Activated CD4-positive, alpha-beta T cell treated with anti-CD3 and anti-CD28 coated beads, Interleukin-2, amount 50 U/mL, for 1 hour (primary cell): ENCODE results near the gene JOSD2.
A peak's percentile ranks its signal among the peaks of the same experiment; 100 is the strongest.

ENCODE experiments used
- DNase-seq: peaks from one replicate; pipeline ENCODE4 v3.0.0-alpha.2; 2020

The JOSD2 gene

GRCh38 chr19:50511069-50511822, at the start of gene JOSD2:
Gene JOSD2, minus strand, starts transcription at chr19:50511191. Its CDS starts 760 bp downstream, at chr19:50510431.
- DNase-seq: peak; percentile 96

DNA sequence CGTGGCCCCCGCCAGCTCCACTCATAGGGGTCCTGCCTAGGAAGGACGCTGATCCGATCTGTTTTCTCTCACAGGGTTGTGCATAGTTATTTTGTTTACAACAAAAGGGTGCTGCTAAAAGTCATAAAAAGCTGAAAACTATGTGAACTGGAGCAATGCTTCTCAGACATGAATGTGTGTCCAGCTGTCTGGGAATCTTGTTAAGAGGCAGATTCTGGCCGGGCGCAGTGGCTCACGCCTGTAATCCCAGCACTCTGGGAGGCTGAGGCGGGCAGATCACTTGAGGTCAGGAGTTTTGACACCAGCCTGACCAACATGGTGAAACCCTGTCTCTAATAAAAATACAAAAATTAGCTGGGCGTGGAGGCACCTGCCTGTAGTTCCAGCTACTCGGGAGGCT, 48.6 kb upstream of the JOSD2 start:
- no peak for DNase-seq

DNA sequence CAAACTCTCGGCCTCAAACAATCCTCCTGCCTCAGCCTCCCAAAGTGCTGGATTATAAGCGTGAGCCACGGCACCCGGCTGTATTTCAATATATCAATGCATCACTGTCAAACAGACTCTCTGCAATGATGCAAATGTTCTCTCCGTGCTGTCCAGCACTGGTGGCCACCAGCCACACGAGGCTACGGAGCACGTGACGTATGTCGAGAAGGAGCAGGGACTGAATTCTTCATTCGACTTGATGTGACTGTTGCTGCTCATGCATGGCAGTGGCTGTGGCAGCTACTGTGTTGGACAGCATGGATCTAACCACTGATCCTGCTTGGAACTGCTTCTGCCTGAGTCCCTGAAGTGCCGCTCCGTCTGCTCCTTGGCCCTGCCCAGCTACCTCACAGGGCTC, 47.5 kb upstream of the JOSD2 start:
- DNase-seq: no peak

- no peak for DNase-seq
These were observed 47.0 kb upstream of the JOSD2 start for GRCh38 chr19:50558039-50558438.

DNA sequence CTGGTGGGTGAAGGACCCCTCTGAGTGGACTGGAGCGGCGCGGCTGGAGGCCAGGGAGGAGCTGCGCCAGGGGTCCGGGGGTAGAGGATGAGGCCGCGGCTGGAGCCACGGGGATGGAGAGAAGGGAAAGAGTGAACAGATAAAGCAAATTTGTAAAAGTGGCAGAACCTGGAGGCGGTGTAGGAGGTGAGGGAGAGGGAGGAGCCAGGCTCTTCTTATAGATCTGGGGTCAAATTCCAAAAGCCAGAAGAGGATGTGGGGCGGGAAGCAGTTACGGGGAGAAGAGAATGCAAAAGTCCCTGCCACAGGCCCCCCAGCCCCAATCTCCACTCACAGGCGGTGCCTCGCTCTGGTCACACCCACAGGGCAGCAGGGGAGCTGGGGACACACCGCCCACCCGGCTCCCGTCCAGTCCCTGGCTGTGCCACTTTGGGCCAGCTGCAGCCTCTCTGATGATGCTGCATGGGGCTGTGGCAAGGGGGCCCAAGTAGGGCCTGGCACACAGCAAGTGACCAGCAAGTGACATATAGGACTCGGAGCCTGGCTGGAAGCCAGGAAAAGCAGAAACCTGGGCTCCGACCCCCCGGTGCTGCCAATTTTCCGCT, 46.1 kb upstream of the JOSD2 start:
- DNase-seq: no peak

- peak; percentile 75 for DNase-seq
These were observed 45.5 kb upstream of the JOSD2 start for GRCh38 chr19:50556282-50557008.

DNA sequence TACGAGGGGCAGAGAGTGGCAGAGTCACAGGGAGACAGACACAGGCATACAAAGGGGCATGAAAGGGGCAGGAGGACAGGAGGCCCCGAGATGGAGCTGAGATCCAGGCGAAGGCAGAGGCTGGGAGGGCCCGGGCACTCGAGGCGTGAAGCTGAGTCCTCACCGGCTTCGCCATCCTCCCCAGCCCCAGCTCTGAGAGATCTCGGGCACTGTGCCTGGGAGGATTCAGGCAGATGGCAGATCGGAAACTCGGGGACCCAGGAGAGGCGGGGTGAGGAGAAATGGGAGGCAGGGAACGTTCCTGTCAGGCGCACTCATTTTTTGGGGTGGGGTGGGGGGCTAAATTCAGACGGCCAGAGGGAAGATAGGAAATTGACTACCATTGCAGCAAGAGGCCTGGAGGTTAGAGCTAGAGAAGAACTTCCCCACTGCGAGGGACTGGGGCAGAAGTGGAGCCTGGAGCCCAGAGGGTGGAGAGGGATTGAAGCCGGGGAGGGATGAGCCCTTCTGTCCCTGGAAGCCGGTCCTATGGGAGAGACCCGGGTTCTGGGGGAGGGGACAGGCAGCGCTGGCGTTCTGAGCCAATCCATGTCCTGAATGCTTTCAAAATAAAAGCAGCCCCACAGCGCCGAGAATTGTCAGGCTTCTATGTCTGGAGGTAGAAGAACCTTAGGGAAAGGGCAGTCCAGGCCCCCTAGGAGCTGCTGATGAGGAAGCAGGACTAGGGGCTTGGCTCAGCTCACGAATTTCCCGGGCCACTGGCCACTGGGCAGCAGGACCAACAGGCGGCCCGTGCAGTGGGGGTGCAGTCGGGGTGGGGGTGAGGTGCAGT, 44.7 kb upstream of the JOSD2 start:
- DNase-seq: no peak

DNA sequence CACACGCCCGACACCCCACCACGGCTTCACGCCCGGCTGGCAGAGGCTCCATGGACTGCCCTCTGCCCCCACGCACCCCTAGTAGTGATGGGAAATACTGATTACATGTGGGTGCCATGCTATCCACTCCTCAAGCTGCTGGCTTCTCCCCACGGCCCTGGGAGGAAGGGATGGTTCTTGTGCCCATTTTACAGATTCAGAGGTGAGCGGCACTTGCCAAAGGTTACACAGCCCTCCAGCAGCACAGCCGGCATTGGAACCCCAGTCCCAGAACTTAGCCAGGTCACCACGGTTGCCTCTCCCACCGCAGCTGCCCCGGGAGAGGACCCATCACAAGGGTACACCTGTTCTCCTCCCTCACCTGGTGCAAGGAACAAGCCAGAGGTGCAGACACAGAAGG, 44.0 kb upstream of the JOSD2 start:
- DNase-seq: no peak

DNA sequence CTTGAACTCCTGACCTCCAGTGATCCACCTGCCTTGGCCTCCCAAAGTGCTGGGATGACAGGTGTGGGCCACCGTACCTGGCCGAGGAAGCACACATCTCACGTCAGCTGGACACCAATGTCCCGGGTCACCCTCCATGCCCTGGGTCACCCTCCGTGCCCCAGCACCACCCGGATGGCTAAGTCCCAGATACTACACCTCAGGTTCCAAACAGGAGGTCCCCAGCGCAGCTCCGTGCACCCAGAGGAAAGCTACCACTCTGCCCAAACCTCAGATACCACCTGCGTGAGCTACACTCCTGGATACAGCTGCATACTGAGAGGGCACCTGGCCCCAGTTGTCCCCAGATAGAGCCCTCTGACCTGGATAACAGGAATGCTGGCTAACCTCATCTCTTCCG, 43.2 kb upstream of the JOSD2 start:
- DNase-seq: no peak

DNA sequence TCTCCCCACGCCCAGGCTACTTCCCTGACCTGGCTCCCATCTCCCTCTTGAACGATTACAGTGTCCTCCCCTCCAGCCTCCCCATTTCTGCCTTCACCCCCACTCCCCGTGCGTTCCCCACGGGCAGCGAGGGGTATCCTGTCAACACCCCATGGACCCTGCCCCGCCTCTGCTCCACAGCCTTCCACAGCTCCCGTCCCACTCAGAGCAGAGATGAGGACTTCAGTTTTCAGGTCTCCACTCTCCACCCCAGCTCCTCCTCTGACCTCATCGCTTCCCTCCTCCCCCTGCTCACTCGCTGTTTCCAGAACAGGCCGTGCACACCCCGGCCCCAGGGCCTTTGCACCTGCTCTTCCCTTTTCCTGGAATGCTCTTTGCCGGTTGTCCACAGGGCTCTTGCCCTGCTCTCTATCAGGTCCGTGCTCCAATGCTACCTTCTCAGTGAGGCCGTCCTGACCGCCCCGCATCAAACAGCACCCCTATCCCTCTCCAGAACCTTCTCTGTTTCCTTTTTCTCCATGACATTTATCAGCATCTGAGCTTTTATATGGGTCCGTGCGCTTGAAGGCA, 42.2 kb upstream of the JOSD2 start:
- no peak for DNase-seq

DNA sequence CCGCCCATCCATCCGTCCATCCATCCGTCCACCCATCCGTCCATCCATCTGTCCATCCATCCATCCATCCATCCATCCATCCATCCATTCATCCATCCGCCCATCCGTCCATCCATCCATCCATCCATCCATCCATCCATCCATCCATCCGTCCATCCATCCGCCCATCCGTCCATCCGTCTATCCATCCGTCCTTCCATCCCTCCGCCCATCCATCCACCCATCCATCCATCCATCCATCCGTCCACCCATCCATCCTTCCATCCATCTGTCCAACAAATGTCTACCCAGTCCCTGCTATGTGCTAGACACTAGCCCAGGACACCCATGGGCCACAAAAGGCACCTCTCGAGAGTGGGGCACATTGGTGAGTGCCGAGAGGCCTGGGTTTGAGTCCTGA, 41.5 kb upstream of the JOSD2 start:
- no peak for DNase-seq

- DNase-seq: no peak
These were observed 40.8 kb upstream of the JOSD2 start for GRCh38 chr19:50551715-50552187.

GRCh38 chr19:50551034-50551714, 40.2 kb upstream of the JOSD2 start:
- no peak for DNase-seq

- no peak for DNase-seq
These were observed 39.6 kb upstream of the JOSD2 start for GRCh38 chr19:50550594-50550966.

DNA sequence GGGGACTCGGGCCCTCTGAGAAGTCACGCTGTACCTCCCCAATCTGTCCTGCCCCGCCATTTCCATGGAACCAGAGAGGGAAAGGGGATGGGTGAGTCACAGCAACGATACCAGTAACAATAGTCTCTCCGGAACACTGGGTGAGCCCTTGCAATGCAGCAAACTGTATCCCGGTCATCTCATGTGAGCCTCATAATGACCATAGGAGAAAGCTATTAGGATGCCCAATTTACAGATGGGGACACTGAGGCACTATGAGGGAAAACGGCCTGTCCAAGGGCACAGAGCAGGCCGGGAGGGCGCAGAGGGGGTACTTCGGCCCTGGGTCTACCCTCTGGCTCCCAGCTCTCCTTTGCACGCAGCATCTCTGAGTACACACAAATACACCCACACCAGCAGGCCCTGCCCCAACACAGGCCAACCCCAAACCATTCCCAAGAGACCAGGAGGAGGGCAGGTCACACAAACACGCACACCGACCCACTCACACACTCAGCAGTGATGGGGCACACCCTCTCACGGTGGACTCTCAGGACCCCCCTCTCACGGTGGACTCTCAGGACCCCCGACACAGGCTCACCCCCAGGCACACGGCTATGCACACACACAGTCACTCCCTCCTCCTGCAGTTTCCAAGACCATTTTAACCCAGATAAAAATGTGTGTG, 39.1 kb upstream of the JOSD2 start:
- DNase-seq: no peak

DNA sequence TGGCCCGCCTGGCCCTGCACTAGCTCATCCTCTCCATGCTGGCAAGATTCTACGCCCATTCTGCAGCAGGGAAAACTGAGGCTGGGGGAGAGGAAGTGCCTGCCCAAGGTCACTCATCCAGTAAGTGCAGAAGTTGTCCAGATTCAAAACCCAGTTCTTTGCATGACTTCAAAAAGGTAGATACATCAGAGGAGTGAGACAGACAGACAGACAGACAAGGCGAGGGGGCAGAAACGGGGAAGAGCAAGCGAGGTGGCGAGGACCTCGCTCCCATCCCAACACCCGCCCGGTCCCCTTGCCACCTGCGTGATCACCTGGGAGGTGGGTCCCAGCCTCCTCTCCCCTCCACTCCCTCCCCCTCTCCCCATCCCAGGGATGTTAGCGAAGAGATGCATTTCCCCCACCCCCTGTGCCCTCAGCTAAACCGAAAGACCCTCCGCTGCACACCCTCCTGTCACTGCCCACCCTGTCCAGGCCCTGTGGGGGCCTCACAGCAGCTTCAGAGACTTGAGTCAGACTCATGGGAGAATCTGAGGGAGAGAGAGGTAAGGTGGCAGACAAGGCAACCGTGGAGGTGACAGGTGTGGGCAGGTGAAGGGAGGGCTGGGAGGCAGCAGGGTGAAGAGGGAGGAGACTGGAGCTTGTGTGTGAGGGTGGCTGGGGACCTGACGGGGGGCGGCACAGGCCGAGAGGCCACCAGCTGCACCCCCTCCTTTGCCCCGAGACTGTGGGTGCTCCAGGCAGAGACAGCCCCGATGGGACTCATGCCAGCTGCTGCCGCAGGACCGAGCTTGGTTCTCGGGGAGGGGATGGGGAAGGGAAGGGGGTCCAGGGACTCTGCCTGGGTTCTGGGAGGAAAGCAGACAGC, 38.3 kb upstream of the JOSD2 start:
- no peak for DNase-seq

DNA sequence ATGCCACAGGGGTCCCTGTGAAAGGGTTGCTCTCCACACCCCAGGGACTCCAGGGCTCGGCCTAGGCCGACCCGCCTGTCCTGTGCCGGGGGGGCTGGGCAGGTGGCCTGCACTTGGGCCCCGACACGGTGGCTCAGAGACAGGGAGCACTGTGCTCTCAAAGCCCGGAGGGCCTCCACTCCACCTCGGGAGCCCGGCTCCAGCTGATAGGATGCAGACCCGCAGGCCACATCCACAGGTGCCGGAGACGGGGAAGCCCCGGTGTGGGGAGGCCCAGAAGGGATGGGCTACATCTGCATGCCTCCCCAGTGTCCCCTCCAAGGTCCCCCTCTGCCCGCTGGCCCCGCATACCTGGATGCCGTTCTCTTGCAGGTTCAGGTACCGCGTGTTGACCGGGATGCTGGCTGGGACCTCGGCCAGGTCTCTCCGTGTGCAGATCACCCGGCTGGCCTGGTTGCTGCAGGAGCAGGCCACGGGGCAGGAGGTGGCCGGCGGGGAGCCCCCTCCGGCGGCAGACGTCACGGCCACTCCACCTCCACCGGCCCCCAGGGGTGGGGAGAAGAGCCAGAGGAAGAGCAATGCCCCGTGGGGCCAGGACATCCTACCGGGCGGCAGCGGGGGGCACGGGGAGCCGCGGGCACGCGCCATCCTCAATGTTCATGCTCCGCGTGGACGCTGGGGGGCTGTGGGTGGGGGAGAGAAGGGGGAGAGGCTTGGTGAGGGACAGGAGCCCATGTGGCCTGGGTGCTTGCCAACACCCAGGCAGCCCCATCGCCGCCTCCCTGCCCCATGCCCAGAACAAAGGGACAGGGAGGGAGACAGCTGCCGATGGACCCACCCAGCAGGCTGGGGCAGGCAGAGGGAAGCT, 37.4 kb upstream of the JOSD2 start:
- no peak for DNase-seq

- no peak for DNase-seq
These were observed 36.6 kb upstream of the JOSD2 start for GRCh38 chr19:50547385-50548190.
